ENCODE data around the gene ZNF212.
A peak's percentile ranks its signal among the peaks of the same experiment; 100 is the strongest.
"Not testable (repeated sequence)": the region's sequence is repeated elsewhere in the genome, so short reads cannot be mapped to it uniquely, and the experiment has no call there.

The ZNF212 gene

GRCh38 chr7:149207324-149208035, 32.0 kb upstream of the ZNF212 start:
- no peak for DNase-seq
- no peak for TF ChIP-seq POLR2A (IDR thresholded peaks at IDR 0.05; ENCODE audit: low read length)
- TF ChIP-seq GATA1 (IDR thresholded peaks at IDR 0.05; ENCODE audit: low read depth, low read length): no peak

- DNase-seq: peak; percentile 48 to 67
- TF ChIP-seq POLR2A (IDR thresholded peaks at IDR 0.05; ENCODE audit: low read length): no peak
- no peak for TF ChIP-seq GATA1 (IDR thresholded peaks at IDR 0.05; ENCODE audit: low read depth, low read length)
These were observed 29.8 kb upstream of the ZNF212 start for GRCh38 chr7:149209518-149210269.

- TF ChIP-seq POLR2A (IDR thresholded peaks at IDR 0.05; ENCODE audit: low read length): no peak
- TF ChIP-seq GATA1 (IDR thresholded peaks at IDR 0.05; ENCODE audit: low read depth, low read length): no peak
- no peak for DNase-seq
These were observed 28.9 kb upstream of the ZNF212 start for GRCh38 chr7:149210551-149210950.

GRCh38 chr7:149214020-149214720, 25.3 kb upstream of the ZNF212 start:
- TF ChIP-seq GATA1 (IDR thresholded peaks at IDR 0.05; ENCODE audit: low read depth, low read length) (no peak), POLR2A (IDR thresholded peaks at IDR 0.05; ENCODE audit: low read length) (no peak)
- DNase-seq: no peak

- no peak for DNase-seq
- no peak for TF ChIP-seq POLR2A (IDR thresholded peaks at IDR 0.05; ENCODE audit: low read length)
- TF ChIP-seq GATA1 (IDR thresholded peaks at IDR 0.05; ENCODE audit: low read depth, low read length): no peak
These were observed 23.0 kb upstream of the ZNF212 start for GRCh38 chr7:149216402-149216801.

- no peak for DNase-seq
- TF ChIP-seq GATA1 (IDR thresholded peaks at IDR 0.05; ENCODE audit: low read depth, low read length): no peak
- no peak for TF ChIP-seq POLR2A (IDR thresholded peaks at IDR 0.05; ENCODE audit: low read length)
These were observed 21.9 kb upstream of the ZNF212 start for GRCh38 chr7:149217570-149217969.

GRCh38 chr7:149218469-149219420, 20.7 kb upstream of the ZNF212 start:
- no peak for DNase-seq
- TF ChIP-seq POLR2A (IDR thresholded peaks at IDR 0.05; ENCODE audit: low read length) (no peak), GATA1 (IDR thresholded peaks at IDR 0.05; ENCODE audit: low read depth, low read length) (no peak)

GRCh38 chr7:149220534-149220933, 18.9 kb upstream of the ZNF212 start:
- no peak for DNase-seq
- no peak for TF ChIP-seq POLR2A (IDR thresholded peaks at IDR 0.05; ENCODE audit: low read length)
- TF ChIP-seq GATA1 (IDR thresholded peaks at IDR 0.05; ENCODE audit: low read depth, low read length): no peak

- no peak for DNase-seq
- TF ChIP-seq GATA1 (IDR thresholded peaks at IDR 0.05; ENCODE audit: low read depth, low read length) (no peak), POLR2A (IDR thresholded peaks at IDR 0.05; ENCODE audit: low read length) (no peak)
These were observed 16.3 kb upstream of the ZNF212 start for GRCh38 chr7:149223176-149223575.

GRCh38 chr7:149223761-149224160, 15.7 kb upstream of the ZNF212 start:
- TF ChIP-seq POLR2A (IDR thresholded peaks at IDR 0.05; ENCODE audit: low read length) (no peak), GATA1 (IDR thresholded peaks at IDR 0.05; ENCODE audit: low read depth, low read length) (no peak)
- DNase-seq: no peak

GRCh38 chr7:149224352-149224751, 15.1 kb upstream of the ZNF212 start:
- no peak for TF ChIP-seq GATA1 (IDR thresholded peaks at IDR 0.05; ENCODE audit: low read depth, low read length)
- no peak for TF ChIP-seq POLR2A (IDR thresholded peaks at IDR 0.05; ENCODE audit: low read length)

GRCh38 chr7:149225106-149225505, 14.3 kb upstream of the ZNF212 start:
- TF ChIP-seq POLR2A (IDR thresholded peaks at IDR 0.05; ENCODE audit: low read length) (no peak), GATA1 (IDR thresholded peaks at IDR 0.05; ENCODE audit: low read depth, low read length) (no peak)
- no peak for DNase-seq

More at GRCh38 chr7:149224352-149224751, 15.1 kb upstream of the ZNF212 start:
- no peak for DNase-seq

- no peak for DNase-seq
- TF ChIP-seq GATA1 (IDR thresholded peaks at IDR 0.05; ENCODE audit: low read depth, low read length) (no peak), POLR2A (IDR thresholded peaks at IDR 0.05; ENCODE audit: low read length) (no peak)
These were observed 13.8 kb upstream of the ZNF212 start for GRCh38 chr7:149225656-149226055.

- not testable (repeated sequence) for DNase-seq
These were observed 13.1 kb upstream of the ZNF212 start for GRCh38 chr7:149226366-149226765.
